Heart left ventricle (tissue), 13 donors: ENCODE measurements around the gene TNFRSF6B.

Source experiments
- CTCF ChIP-seq, 12 donors: fragments of 200-600 bp; sonication (generic) in 4 of 12; IDR thresholded peaks; one replicate each; pipeline versions ENCODE4 v1.5.0 to v1.8.0; 2018 to 2022; ENCODE audit warnings: antibody characterized with exemption in 12 of 12, mild to moderate bottlenecking in 5 of 12
- POLR2A ChIP-seq, 2 donors: fragments of 450-650 bp; IDR thresholded peaks; one replicate each; pipeline ENCODE4 v1.6.1; 2017; ENCODE audit warnings: antibody characterized with exemption in 2 of 2, mild to moderate bottlenecking in 2 of 2, moderate library complexity in 2 of 2
- donor health status: ischemic (EF 13 %, LVEDD 7.1; RV severe dilation, severe dysfunction).
- donor health status: DM: no; HTN: yes; CAD: no.
- donor health status: DM: no; HTN: no; CAD: no.
- donor health status: ischemic (EF 25% LVEDD 6.9; RV normal size, moderate dysfunction).
- donor health status: ischemic (EF 25% LVEDD 5.7; RV mildly dilated, moderate dysfunction).
- donor health status: ischemic (EF 35%, LVEDD 5.7; RV mildly dilated, moderate dysfunction).
- donor health status: nonischemic (EF 11% LVEDD 7.7; RV severe dilation, severe dysfunction).
- donor health status: DM: yes; HTN: yes; CAD: no.
- donor health status: PGD.
- donor health status: ischemic (EF 29% LVEDD 5.4; RV normal size, mild dysfunction).
- donor health status: nonischemic (EF 23%, LVEDD 6.1; RV moderate dilation, normal function).

GRCh38 chr20:63695424-63696305 is 787 bp upstream of the TNFRSF6B start:
- TF ChIP-seq CTCF (IDR thresholded peaks at IDR 0.05): no peak
- no peak for TF ChIP-seq POLR2A (IDR thresholded peaks at IDR 0.05)
